Activated CD4-positive, alpha-beta T cell treated with anti-CD3 and anti-CD28 coated beads for 24 hours (primary cell): ENCODE measurements around the gene RBM10.

Experiments used
- DNase-seq, 2 donors: peaks; one replicate each; pipeline ENCODE4 v3.0.0-alpha.2; 2020; ENCODE audit warnings: low read depth in 2 of 2

The RBM10 gene

GRCh38 chrX:47146936-47147859, 2.2 kb downstream of the RBM10 start:
- no peak for DNase-seq

- no peak for DNase-seq
Observed at GRCh38 chrX:47148946-47149345, 3.9 kb downstream of the RBM10 start.

DNA sequence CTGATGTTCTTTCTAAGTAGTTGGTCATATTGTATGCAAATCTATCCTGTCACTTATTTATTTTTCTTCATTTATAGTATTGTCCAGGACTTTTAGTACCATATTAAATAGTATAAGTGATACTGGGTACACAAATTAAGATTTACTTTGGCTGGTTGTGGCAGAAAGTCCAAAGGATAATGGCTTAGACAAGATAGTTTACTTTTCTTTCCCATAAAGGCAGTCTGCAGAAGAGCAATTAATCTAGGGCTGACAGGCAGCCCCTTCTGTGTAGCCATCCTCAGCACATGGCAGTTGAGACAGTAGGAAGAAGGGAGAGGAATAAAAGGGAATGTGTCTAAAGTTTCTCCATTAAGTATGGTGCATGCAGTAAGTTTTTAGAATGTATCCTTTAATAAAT, 6.4 kb downstream of the RBM10 start:
- DNase-seq = no peak

GRCh38 chrX:47156611-47157520, 11.8 kb downstream of the RBM10 start:
- DNase-seq = no peak

DNA sequence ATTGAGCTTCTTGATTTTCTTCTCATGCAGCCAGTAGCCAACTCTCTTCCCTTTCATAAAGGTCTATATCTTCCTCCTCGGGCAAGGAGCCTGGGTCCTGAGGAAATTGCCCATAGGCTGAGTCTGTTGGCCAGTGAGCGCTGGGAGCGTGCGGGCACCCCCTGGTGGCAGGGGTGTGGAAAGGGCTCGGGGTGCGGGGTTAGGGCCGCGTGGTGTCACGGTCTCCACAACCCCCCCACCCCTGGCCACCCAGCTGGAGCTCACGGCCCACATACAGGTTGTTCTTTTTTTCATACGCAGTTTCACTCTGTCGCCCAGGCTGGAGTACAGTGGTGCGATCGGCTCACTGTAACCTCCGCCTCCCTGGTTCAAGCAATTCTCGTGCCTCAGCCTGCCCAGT, 13.1 kb downstream of the RBM10 start:
- no peak for DNase-seq

- DNase-seq = no peak
Observed at GRCh38 chrX:47158781-47159180, 13.8 kb downstream of the RBM10 start.

GRCh38 chrX:47160781-47161180, 15.8 kb downstream of the RBM10 start:
- DNase-seq = no peak

DNA sequence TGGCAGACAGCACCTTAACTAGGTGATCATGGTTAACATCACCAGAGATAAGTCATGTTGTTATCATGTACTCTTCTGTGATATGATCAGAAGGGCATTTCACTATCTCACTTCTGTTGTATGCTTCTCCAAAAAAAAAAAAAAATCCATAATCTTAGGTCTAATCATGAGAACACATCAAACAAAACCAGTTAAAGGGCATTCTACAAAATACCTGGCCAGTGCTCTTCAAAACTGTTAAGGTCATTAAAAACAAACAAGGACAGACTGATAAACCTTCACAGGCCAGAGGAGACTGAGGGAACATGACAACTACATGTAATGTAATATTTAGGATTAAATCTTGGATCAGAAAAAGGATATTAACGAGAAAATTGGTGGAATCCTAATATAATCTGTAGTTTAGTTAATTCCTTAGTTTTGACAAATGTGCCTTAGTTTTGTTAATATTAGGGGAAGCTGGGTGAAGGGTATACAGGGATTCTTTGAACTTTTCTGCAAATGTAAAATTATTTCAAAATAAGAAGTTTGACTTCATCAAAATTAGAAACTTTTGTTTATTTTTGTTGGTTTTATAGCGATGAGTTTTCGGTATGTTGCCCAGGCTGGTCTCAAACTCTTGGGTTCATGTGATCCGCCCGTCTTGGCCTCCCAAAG, 18.0 kb downstream of the RBM10 start:
- DNase-seq = no peak

- DNase-seq = no peak
Observed at GRCh38 chrX:47164420-47164819, 19.4 kb downstream of the RBM10 start.

DNA sequence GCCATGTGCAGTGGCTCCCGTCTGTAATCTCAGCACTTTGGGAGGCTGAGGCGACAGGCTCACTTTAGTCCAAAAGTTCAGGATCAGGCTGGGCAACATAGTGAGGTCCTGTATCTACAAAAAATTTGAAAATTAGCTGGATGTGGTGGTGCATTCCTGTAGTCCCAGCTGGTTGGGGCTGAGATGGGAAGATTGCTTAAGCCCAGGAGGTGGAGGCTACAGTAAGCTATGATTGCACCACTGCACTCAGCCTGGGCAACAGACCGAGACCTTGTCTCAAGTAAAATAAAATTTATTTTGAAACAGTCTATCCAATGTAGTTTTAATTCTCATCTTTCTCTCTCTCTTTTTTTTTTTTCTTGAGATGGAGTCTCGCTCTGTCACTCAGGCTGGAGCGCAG, 21.1 kb downstream of the RBM10 start:
- DNase-seq = no peak

DNA sequence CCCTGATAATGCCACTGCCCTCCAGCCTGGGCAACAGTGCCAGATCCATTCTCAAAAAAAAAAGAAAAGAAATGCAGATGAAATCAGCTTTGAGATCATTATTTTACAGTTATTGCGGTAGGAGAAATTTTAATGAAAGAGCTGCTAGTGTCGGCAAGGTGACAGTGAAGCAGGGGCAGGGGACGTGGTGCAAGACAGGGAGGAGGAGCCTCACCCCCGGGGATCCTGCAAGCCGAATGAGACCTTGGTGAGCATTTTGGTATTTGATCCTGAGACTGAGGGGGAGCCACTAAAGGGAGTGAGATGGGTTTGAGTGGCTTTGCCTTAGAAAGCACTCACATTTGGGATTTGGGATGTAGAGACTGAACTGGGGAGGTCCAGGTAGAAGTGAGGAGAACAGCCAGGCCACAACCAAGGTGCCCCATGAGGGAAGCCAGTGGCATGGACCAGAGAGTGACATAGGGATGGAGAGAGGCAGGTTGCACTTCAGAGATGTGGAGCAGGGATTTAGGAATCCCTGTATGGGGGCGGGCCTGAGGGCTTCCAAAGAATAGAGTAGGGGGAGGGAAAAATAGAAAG, 23.6 kb downstream of the RBM10 start:
- no peak for DNase-seq

GRCh38 chrX:47169273-47169672, 24.3 kb downstream of the RBM10 start:
- DNase-seq = no peak

GRCh38 chrX:47169726-47170515, 24.9 kb downstream of the RBM10 start:
- DNase-seq = no peak

DNA sequence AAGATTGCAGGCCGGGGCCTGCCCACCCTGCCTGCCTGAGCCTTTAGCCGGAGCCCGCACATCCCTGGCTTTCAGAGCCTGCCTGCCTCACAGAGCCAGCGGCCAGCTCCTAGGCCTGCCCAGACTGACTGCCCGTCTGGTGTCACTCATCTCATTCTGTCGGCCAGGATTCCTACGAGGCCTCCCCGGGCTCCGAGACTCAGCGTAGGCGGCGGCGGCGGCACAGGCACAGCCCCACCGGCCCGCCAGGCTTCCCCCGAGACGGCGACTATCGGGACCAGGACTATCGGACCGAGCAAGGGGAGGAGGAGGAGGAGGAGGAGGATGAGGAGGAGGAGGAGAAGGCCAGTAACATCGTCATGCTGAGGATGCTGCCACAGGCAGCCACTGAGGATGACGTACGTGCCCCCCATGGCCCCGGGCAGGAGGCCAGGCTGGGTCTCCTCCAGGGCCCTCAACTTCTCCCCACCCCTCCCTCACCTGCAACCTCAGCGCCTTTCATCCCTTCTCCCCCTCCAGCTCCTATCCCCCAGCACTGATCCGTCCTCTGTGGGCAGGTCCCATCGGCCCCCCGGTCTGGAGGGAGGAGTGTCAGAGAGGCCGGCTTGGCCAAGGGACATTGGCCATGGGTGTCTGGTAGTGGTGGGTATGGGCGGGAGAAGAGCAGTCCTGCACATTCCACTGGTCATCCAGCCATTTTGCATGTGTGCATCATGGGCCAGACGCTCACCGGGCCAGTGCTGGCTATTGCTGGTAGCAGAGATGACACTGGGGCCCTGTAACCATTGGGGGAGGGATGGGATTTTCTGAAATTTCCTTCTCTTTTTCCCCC, 26.1 kb downstream of the RBM10 start:
- DNase-seq = no peak

GRCh38 chrX:47171996-47172395, 27.0 kb downstream of the RBM10 start:
- DNase-seq = no peak

DNA sequence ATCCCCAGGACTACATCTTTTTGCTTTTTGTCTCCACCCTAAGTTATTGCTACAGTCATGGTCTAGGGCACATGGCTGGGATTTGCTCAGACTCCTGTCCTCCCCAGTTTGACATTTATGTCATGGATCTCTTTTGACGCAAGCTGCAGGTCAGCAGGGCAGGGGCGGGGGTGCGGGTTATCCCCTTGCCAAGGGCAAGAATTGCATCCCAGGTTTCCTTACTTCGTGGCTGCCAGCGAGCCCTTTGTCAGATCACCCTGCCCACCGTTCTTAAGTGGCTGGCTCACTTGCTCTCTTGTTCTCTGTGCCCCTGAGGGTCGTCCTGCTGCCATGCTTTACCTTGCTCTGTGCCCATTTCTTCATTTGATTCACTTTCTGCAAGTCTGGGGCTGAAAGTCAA, 27.5 kb downstream of the RBM10 start:
- DNase-seq = no peak

- no peak for DNase-seq
Observed at GRCh38 chrX:47172971-47173792, 28.2 kb downstream of the RBM10 start.

DNA sequence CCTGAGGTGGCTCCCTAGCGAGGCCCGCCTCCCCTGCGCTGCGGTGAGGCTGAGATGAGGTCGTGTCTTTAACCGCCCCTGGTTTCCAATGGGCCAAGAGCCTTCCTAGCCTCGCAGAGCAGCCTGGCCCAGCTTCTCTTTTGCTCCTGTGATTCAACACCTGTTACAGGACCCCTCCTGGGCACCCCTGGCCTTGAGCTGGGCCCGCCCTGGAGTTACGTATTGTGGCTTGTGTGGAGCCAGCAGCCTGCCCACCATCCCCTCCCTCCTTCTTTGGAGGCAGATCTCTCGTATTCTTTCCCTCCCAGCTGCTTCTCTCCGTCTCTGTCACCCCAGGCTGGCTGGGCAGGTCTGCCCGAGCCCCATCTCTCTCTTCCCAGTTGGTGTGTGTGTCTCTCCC, 29.4 kb downstream of the RBM10 start:
- no peak for DNase-seq
